Memory B cell (primary cell): ENCODE measurements around the gene JMJD8.

Experiments
- ATAC-seq: fragments of 150-1000 bp; cut with Tn5 transposase; 2 replicates; pipeline ENCODE4 v1.10.0; 2021; ENCODE audit warnings: low read depth, mild to moderate bottlenecking, moderate library complexity
- DNase-seq, 2 donors: peaks; one replicate each; pipeline ENCODE4 v3.0.0; 2022; ENCODE audit warnings: low spot score in 2 of 2
- H3K27ac Mint-ChIP-seq: one replicate; pipeline ENCODE4 v1.8.0; 2022; ENCODE audit warnings: mild to moderate bottlenecking, moderate library complexity, mixed read lengths
- H3K27me3 Mint-ChIP-seq: one replicate; pipeline ENCODE4 v1.8.0; 2022; ENCODE audit warnings: mixed read lengths
- H3K36me3 Mint-ChIP-seq: one replicate; pipeline ENCODE4 v1.8.0; 2022; ENCODE audit warnings: mild to moderate bottlenecking, mixed read lengths
- H3K4me1 Mint-ChIP-seq: one replicate; pipeline ENCODE4 v1.8.0; 2022; ENCODE audit warnings: mixed read lengths
- H3K4me3 Mint-ChIP-seq: one replicate; pipeline ENCODE4 v1.8.0; 2022; ENCODE audit warnings: mild to moderate bottlenecking, moderate library complexity, mixed read lengths
- H3K9me3 Mint-ChIP-seq: one replicate; pipeline ENCODE4 v1.8.0; 2022; ENCODE audit warnings: mixed read lengths

Gene JMJD8

DNA sequence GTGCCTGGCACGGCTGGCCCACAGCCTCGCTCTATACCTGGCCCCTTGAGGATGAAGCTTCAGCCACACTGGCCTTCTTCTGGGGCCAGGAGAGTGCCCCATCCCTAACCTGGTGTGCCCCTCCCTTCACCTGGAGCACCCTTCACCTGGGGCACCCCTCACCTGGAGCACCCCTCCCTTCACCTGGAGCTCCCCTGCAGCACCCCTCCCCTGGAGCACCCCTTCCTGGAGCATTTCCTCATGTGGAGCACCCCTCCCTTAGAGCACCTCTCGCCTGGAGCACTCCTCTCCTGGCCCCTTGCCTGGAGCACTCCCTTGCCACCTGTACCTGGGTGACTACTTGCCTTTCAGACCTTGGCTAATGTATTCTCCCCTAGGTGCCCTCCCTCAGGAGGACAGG, 23.9 kb upstream of the JMJD8 start:
- H3K27ac Mint-ChIP-seq, result no peak overlapping the region
- no peak overlapping the region for H3K4me3 Mint-ChIP-seq
- peaks cover 22% of the 10 kb centered on the region for H3K27me3 Mint-ChIP-seq

DNA sequence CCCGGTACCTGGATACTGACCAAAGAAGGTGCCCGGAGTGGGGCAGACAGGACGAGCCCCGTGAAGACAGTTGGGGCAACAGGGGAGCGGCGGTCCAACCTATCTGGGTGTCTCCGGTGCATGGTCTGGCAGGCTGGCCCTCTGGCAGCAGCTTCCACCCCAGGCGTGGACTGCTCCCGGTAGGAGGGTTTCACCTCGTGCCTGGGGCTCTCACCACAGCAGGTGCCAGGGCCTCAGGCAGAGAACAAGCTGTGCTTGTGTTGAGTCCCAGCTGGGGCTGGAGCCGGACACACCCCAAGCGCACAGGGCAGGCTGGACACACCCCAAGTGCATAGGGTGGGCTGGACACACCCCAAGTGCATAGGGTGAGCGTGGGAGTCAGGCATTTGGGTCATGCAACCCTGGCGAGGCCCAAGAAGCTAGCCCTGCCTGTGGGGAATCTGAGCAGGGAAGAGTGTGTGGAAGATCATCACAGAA, 23.0 kb upstream of the JMJD8 start:
- H3K36me3 Mint-ChIP-seq, result no peaks in the 10 kb centered on the region
- H3K4me1 Mint-ChIP-seq, result peaks cover 3% of the 10 kb centered on the region
- DNase-seq, result no peak
- no peaks in the 10 kb centered on the region for H3K9me3 Mint-ChIP-seq
- no peak overlapping the region for H3K27ac Mint-ChIP-seq
- ATAC-seq, result no peak
- peaks cover 28% of the 10 kb centered on the region for H3K27me3 Mint-ChIP-seq
- no peak overlapping the region for H3K4me3 Mint-ChIP-seq

More for the DNA sequence above, 23.9 kb upstream of the JMJD8 start:
- H3K36me3 Mint-ChIP-seq, result no peaks in the 10 kb centered on the region
- no peaks in the 10 kb centered on the region for H3K9me3 Mint-ChIP-seq
- DNase-seq, result no peak
- peaks cover 3% of the 10 kb centered on the region for H3K4me1 Mint-ChIP-seq
- no peak for ATAC-seq

DNA sequence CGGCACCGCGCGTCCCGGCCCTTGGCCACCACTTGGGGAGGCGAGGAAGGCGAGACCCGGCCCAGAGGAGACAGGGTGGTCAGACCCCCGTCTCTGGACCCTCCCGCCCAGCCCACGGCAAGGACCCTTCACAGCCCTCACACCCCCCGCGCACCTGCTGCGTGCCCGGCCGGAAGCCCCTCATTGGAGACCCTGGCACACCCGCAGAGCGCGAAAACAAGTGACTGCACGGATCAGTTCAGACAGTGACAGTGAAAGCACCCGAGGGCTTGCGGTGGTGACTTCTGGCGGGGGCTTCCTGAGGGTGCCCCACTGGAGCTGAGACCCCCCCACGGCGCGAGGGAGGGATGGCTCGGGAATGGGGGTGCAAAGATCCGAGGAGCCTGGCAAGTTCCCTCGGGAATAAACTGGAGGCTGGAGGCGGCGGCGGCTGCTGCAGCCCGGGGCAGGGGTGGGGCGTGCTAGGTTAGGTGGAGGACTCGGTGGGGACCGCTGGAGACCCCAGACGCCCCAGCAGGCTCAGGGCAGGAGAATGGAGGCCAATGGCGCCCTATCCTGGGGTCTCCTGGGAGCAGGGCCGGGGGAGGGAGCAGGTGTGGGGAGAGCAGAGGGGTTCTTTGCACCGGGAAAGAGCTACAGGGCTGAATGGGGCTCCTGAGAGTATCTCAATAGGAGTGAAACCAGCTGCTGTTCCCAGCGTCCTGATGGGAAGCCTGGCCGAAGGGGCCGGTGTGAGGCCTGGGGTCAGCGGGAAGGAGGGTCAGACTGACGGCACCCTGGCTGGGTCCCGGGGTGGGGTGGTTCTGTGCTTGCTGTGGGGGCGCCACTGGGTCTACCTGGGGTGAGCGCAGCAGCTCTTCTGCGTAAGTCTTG, 22.3 kb upstream of the JMJD8 start:
- H3K27ac Mint-ChIP-seq, result no peak overlapping the region

DNA sequence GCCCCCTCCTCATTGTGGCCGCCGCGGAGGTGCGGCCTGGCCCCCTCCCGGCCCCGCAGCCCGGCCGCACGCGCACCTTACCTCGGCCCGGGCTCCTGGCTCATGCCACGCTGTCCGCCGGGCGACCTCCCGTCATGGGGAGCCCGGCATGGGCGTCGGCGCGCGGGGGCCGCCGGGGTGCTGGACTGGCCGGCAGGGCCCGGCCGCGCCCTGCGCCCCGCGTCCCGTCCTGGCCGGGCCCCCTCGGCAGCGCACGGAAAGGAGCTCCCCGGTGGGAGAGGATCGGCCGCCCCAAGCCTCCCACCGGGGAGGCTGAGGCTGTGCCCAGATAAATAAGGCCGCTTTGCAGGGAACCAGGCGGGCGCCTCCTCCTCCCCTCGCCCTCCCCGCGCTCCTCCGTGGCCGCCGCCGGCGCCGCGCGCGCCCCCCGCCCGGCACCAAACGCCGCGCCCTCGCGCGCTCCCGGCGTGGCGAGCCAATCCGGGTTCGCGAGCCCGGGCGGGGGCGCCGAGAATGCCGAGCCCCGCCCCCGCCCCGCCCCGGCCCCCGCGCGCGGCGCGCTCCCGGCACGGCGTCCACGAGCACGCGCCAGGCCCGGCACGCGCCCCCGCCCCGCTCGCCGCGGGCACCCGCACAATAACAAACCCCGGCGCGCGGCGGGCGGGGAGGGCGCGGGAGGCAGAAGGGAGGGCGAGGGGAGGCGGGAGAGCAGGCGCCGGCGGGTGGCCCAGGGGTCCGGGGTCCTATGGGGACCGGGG, 21.5 kb upstream of the JMJD8 start, which contains the start of gene FBXL16:
Gene FBXL16, minus strand, starts transcription at position 371 of the 758 bp plus-strand sequence. CDS start 8,396 bp downstream, outside the sequence.
- H3K27me3 Mint-ChIP-seq, result peaks cover 32% of the 10 kb centered on the region
- peak; percentile 15 for ATAC-seq
- DNase-seq, result no peak
- no peaks in the 10 kb centered on the region for H3K9me3 Mint-ChIP-seq
- H3K36me3 Mint-ChIP-seq, result no peaks in the 10 kb centered on the region
- no peak within 1 kb of the TSS for H3K27ac Mint-ChIP-seq
- peaks cover 3% of the 10 kb centered on the region for H3K4me1 Mint-ChIP-seq
- H3K4me3 Mint-ChIP-seq, result no peak within 1 kb of the TSS

More for the DNA sequence above, 22.3 kb upstream of the JMJD8 start:
- Mint-ChIP-seq H3K4me3 (no peak overlapping the region), H3K27me3 (peaks cover 32% of the 10 kb centered on the region), H3K9me3 (no peaks in the 10 kb centered on the region), H3K4me1 (peaks cover 3% of the 10 kb centered on the region), H3K36me3 (no peaks in the 10 kb centered on the region)
- ATAC-seq, result no peak
- no peak for DNase-seq

DNA sequence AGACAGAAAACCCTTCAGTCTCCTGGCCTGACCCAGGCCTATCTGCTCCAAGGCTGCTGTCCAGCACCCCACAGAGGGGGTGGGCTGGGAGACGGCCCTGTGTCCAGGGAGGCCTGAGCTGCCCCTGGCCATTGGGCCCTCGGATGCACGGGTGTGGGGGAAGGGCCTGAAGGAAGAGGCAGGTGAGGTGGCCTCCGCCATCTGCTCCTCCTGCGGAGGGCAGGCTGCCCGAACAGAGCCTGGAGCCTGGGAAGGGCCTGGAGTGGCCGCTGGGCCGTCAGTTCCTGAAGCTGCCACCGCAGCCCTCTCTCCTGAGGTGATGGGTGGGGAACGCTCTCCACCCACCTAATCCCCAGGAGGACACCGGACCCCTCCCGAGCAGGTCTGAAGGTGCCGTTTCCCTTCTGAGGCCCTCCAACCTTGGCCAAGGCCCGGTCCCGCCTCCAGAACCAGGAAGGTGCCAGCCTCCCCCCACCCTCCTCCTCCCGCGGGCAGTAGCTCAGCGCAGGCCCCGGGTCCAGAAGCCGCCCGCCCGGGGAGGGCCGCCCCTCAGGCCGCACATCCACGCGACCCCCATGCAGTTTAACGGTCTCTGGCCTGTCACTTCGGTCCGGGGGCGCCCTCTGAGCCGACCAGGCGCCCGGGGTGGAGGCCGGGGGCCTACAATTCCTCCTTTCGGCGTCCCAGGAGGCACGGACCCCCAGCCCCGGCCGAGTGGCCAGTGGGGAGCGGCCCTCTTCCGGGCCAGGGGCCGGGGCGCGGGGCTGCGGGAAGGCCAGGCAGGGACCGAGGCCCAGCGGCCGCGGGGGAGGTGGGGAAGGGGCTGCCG, 20.6 kb upstream of the JMJD8 start:
- DNase-seq, result no peak
- no peak overlapping the region for H3K4me3 Mint-ChIP-seq
- ATAC-seq, result no peak
- peaks cover 3% of the 10 kb centered on the region for H3K4me1 Mint-ChIP-seq
- H3K36me3 Mint-ChIP-seq, result no peaks in the 10 kb centered on the region
- H3K27ac Mint-ChIP-seq, result no peak overlapping the region
- no peaks in the 10 kb centered on the region for H3K9me3 Mint-ChIP-seq
- peaks cover 30% of the 10 kb centered on the region for H3K27me3 Mint-ChIP-seq

- Mint-ChIP-seq H3K27me3 (peaks cover 25% of the 10 kb centered on the region), H3K9me3 (no peaks in the 10 kb centered on the region), H3K27ac (no peak overlapping the region), H3K4me1 (peaks cover 3% of the 10 kb centered on the region), H3K4me3 (no peak overlapping the region), H3K36me3 (no peaks in the 10 kb centered on the region)
- ATAC-seq (no peak), DNase-seq (no peak)
These were observed 19.9 kb upstream of the JMJD8 start for GRCh38 chr16:704047-704446.

- no peaks in the 10 kb centered on the region for H3K36me3 Mint-ChIP-seq
- H3K4me1 Mint-ChIP-seq, result peaks cover 3% of the 10 kb centered on the region
- ATAC-seq (no peak), DNase-seq (no peak)
- H3K27ac Mint-ChIP-seq, result no peak overlapping the region
- no peak overlapping the region for H3K4me3 Mint-ChIP-seq
- no peaks in the 10 kb centered on the region for H3K9me3 Mint-ChIP-seq
- peaks cover 24% of the 10 kb centered on the region for H3K27me3 Mint-ChIP-seq
These were observed 19.3 kb upstream of the JMJD8 start for GRCh38 chr16:703406-703805.

- Mint-ChIP-seq H3K27me3 (peaks cover 16% of the 10 kb centered on the region), H3K27ac (no peak overlapping the region), H3K4me1 (peaks cover 3% of the 10 kb centered on the region), H3K36me3 (no peaks in the 10 kb centered on the region), H3K9me3 (no peaks in the 10 kb centered on the region), H3K4me3 (no peak overlapping the region)
- DNase-seq, result no peak
- no peak for ATAC-seq
These were observed 18.2 kb upstream of the JMJD8 start for GRCh38 chr16:702341-702740.

DNA sequence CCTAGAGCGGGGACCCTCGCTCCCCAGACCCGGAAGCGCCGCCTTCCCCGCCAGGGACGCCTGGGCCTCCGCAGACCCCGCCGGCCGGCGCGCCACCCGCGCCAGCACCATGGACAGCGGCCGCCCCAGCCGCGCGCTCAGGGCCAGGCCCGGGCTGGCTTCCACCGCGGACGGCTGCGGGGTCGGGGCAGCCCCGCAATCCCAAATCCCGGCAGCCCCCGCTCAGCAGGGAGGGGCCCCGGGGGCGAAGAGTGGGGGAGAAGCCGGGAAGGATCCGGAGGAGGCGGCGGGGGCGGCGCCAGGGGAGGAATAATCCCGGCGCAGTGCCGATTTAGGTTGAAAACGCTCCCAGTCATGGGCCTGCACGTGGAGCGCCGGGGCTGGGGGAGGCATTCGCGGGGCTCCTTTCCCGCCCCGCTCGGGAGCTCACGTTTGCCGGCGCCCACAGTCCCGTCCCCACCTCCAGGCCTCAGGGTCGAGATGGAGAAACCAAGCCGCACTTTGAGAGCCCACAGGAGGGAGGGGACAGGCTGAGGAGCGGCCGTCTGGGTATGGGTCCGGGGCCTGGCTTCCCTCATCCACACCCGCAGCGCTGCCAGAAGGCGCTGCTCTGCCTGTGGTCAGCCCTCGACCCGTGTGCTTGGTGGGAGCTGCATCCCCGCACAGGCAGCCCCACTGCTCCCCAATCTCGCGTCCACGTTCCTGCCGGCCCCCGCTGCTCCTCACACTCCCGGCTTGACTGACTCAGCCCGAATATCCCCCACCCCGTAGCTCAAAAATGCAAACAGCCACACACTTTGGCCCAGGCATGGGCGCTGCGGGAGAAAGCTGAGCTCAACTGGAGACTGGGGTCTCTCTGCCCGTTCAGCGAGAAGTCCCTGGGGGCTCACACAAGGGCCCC, 16.8 kb upstream of the JMJD8 start:
- Mint-ChIP-seq H3K4me1 (peaks cover under 1% of the 10 kb centered on the region), H3K36me3 (no peaks in the 10 kb centered on the region), H3K27me3 (peaks cover 18% of the 10 kb centered on the region), H3K9me3 (no peaks in the 10 kb centered on the region), H3K4me3 (no peak overlapping the region), H3K27ac (no peak overlapping the region)
- DNase-seq (no peak), ATAC-seq (peak; percentile 64)

DNA sequence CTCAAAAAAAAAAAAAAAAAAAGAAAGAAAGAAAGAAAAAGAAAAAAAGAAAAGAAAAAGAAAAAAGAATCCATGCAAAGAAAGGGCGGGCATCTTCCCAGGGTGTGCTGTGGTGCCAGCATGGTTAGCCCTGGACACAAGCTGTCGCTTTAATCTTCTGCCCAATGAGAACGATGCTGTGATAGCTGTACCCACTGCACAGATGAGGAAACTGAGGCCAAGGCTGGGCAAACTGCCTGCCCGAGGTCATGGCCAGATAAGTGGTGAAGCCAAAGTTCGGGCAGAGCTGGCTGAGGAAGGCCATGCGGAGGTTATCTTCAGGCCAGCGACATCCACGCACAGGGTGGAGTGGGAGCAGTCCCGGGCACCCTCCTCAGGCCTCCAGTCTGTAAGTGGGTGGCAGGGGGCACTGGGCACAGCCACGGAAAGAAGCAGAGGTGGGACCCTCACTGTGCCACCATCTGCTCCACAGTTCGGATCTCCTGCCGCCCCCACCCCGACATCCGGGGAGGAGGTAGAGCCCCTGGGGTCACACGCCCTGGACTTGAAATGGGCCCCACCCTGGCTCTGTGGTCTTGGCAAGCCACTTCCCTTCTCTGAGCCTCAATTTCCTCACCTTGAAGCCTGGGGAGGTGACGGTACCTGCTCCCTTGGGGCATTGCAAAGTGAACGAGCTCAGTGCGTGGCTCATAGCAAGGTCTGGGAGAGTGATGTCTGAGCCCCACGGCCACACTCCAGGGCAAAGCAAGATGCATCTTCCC, 15.0 kb upstream of the JMJD8 start:
- H3K9me3 Mint-ChIP-seq, result no peaks in the 10 kb centered on the region
- peak overlapping the region; percentile 11 for H3K4me3 Mint-ChIP-seq
- H3K27ac Mint-ChIP-seq, result no peak overlapping the region
- ATAC-seq (no peak), DNase-seq (no peak)
- H3K4me1 Mint-ChIP-seq, result peaks cover 10% of the 10 kb centered on the region
- H3K27me3 Mint-ChIP-seq, result peaks cover 16% of the 10 kb centered on the region
- H3K36me3 Mint-ChIP-seq, result no peaks in the 10 kb centered on the region

DNA sequence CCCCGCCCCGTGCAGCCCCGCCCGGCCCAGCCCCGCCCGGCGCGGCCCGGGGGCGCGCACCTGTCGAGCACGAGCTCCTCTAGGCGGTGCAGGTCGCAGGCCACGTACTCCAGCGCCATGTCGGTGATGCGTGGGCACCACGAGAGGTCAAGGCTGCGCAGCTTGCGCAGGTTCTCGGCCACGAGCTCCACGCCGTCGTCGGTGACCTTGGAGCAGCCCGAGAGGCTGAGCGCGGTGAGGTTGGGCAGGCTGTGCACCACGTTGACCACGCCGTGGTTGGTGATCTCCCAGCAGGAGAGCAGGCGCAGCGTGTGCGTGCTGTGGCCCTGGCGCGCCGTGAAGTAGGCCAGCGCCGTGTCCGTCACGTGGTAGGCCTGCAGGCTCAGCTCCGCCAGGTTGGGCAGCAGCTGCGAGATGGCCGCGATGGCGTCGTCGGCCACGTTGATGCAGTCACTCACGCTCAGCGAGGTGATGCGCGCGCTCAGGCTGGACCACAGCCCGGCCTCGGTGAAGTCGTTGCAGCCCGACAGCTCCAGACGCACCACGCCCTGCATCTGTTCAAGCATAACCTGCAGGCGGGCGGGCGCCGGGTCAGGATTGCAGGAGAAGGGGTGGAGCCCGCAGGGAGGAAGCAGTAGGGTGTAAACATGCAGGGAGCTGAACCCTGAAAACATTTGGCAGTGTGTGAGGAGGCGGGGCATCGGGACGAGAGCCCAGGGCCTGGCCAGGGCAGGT, 11.4 kb upstream of the JMJD8 start:
- H3K36me3 Mint-ChIP-seq, result no peaks in the 10 kb centered on the region
- no peak overlapping the region for H3K27ac Mint-ChIP-seq
- H3K4me3 Mint-ChIP-seq, result peak overlapping the region; percentile 78
- H3K9me3 Mint-ChIP-seq, result no peaks in the 10 kb centered on the region
- peak; percentile 72 for ATAC-seq
- no peak for DNase-seq
- H3K27me3 Mint-ChIP-seq, result peaks cover 6% of the 10 kb centered on the region
- peaks cover 18% of the 10 kb centered on the region for H3K4me1 Mint-ChIP-seq

DNA sequence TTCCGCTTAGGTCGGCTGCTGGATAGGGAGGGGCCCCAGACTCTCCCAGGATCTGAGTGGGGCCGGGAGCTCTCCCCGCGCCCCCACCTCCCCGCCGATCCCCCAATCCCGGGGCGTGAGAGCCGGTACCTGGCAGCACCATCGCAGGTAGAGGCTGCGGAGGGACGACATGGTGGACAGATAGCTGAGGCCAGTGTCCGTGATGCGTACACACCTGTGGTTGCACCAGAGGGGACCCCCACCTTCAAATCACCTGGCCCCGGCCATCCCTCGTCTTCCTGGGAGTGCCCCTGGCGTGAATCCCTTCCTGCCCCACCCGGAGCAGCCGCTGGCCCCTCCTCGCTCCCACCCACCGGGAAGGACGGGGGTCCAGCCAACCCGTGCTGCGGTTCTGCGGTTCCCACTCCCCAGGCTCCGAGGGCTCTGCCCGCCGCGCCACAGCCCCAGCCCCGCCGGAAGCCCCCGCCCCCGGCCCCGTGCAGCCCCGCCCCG, 10.8 kb upstream of the JMJD8 start:
- H3K27ac Mint-ChIP-seq, result no peak overlapping the region
- peaks cover 21% of the 10 kb centered on the region for H3K4me1 Mint-ChIP-seq
- peaks cover 6% of the 10 kb centered on the region for H3K27me3 Mint-ChIP-seq
- no peaks in the 10 kb centered on the region for H3K9me3 Mint-ChIP-seq
- H3K36me3 Mint-ChIP-seq, result no peaks in the 10 kb centered on the region
- ATAC-seq (no peak), DNase-seq (no peak)
- H3K4me3 Mint-ChIP-seq, result peak overlapping the region; percentile 47
